Stimulated activated naive CD4-positive, alpha-beta T cell treated with Interleukin-2 at 50 U/mL for 16 hours (primary cell): ENCODE results near the gene ELAC1.
"Not testable (repeated sequence)": the region's sequence is repeated elsewhere in the genome, so short reads cannot be mapped to it uniquely, and the experiment has no call there.

Experiments used
- DNase-seq: peaks from one replicate; lab custom pipeline; 2025; lab: John Stamatoyannopoulos, UW

The ELAC1 gene

GRCh38 chr18:50973367-50974126 is 5.7 kb downstream of the ELAC1 start:
- no peak for DNase-seq

- no peak for DNase-seq
These were observed 9.4 kb downstream of the ELAC1 start for GRCh38 chr18:50977037-50977760.

- DNase-seq = no peak
These were observed 13.5 kb downstream of the ELAC1 start for GRCh38 chr18:50981381-50981780.

DNA sequence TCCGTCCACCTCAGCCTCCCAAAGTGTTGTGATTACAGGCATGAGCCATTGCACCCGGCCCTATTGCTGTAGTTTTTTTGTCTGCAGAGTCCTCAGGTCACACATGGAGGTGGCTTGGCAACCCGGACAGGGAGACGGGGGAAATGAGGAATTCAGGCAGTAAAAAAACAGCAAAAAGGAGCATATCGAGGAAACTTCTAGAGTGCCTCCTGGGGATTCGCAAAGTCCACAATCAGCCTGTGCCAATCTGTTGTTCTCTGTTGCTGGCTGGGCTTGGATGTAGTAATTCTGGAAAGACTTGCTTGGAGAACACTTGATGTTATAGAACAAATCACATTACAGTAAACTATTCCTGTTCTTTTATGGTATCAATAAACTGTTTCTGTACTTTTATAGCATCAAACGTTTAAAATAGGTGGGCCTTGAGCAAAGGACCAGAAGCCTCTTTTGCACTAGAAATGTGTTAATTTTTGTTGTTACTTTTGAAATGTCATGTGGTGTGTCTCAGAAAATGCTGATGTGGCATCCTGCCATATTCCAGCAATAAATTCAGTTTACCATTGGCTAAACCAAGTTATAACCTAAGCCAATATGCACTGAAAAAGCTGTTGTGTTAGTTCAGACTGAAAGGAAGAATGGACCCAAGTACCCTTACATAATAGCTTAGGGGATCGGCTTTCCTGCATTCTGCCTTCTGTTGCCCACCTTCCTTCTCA is 14.4 kb downstream of the ELAC1 start:
- no peak for DNase-seq

- no peak for DNase-seq
These were observed 15.0 kb downstream of the ELAC1 start for GRCh38 chr18:50982802-50983179.

GRCh38 chr18:50986360-50987087 is 18.7 kb downstream of the ELAC1 start:
- no peak for DNase-seq

DNA sequence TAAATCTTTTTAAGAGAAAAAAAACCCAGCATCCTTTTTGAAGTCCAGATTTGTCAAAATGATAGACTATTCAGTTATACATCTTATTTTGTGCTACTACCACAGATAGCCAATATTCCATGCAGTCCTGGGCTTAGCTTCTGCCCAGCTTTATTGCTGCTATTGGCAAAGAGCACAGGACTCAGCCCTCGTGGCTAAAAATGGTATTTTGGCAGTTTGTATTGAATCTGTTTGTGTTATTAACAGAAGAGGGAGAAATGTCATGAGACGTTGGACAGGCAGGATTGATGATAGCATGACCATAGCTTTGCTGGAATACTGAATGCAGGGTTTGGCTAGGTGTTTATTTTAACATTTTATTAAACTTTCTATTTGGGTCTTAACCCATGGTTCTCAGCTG is 19.4 kb downstream of the ELAC1 start:
- no peak for DNase-seq

DNA sequence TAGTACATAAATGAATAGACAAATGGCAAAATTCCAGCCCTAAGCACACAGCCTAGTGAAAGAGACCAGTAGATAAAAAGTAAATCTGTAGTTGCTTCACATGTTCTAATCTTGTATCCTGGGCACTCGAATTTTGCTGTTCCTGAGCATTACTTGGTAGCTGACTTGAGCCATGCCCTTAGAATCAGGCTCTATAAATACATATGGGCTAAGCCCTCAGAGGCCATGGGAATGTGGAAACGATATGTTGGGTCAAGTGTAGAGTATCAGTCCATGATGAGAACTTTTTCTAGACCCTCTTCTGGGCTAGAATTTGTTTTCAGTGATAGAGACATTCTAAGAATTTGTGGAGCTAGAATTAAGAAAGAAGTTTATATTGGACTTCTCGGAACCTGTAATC is 21.9 kb downstream of the ELAC1 start:
- no peak for DNase-seq

- no peak for DNase-seq
These were observed 24.5 kb downstream of the ELAC1 start for GRCh38 chr18:50992351-50992762.

- DNase-seq = no peak
These were observed 26.2 kb downstream of the ELAC1 start for GRCh38 chr18:50994031-50994430.

GRCh38 chr18:51003174-51003573 is 35.3 kb downstream of the ELAC1 start:
- DNase-seq = not testable (repeated sequence)

- DNase-seq = no peak
These were observed 38.4 kb downstream of the ELAC1 start for GRCh38 chr18:51006061-51006818.

DNA sequence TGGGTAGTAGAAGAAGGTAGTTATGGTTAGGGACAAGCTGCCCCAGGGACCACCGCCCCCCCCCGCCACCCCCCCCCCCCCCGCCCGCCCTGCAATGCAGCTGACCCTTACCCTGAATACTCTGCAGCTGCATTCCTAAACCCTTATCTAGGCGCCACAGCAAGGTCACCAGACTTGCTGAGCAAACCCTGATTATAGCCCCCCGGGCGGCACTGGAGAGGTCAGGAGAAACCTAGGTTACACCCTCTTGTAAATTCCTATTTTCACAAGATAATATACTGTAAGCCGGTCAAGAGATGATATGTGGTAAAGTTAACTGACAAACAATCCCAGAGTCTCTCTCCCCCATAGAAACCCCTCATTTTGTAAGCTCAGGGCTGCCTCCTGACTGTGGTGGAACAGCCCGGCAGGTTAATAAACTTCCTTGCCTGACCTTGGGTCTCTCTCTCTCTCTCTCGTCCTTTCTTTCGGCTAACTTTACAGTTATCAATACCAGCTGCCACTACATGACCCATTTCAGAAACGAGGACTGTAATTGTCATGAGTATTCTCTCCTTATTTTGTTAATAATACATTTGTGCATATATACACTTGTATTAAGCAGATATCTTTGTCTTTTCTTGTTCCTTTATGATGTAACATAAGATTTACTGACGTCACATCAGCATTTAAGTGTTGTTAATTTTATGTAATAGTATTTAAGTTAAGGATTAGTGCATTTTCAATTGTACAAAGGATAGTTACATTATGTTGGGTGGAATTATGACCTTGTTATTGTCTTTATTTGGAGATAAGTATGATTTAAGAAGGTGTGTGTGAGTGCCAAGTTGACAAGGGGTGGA is 39.3 kb downstream of the ELAC1 start:
- DNase-seq = no peak

DNA sequence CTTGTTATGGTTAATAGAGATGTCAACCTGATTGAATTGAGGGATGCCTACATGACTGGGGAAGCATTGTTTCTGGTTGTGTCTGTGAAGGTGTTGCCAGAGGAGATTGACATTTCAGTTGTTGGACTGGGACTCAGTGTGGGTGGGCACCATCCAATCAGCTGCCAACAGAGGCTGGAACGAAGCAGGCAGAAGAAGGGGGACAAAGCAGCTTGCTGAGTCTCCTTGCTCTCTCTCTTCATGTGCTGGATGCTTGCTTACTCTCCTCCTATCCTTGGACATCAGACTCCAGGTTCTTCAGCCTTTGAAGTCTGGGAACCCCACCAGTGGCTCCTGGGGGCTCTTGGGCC is 39.9 kb downstream of the ELAC1 start:
- DNase-seq = no peak

- DNase-seq = no peak
These were observed 41.2 kb downstream of the ELAC1 start for GRCh38 chr18:51009072-51009471.

DNA sequence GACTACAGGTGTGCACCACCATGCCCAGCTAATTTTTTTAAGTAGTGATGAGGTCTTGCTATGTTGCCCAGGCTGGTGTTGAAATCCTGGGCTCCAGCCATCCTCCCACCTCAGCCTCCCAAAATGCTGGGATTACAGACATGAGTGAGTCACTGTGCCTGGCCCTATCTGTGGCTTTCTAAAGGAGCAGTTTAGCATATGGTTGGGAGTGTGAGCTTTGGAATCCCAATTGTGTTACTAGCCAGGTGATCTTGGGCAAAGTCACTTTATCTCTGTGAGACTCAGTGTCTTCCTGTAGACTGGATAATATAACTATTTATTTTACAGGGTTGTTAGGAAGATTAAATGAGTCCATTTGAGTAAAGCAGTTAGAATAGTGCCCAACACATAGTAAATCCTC is 42.4 kb downstream of the ELAC1 start:
- DNase-seq = no peak

DNA sequence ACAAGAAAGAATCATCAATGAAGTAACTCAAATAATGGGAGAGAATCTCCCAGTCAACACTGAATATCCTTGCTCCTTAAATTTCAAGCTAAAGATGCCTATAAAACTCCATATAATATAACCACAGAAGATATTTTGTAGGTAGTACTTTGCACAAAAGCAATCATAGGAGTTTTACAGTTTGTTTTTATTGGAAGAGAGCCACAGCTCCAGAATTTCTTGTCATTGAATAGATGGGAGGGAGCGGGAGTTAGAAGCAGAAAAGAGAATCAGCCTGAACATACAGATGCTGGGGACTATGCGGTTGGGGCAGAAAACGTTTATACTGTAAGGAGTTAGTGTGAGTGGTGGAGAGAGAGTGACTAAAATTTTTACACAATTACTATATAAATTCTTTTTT is 43.9 kb downstream of the ELAC1 start:
- no peak for DNase-seq

- no peak for DNase-seq
These were observed 44.6 kb downstream of the ELAC1 start for GRCh38 chr18:51012441-51012840.

GRCh38 chr18:51013259-51013658 is 45.4 kb downstream of the ELAC1 start:
- no peak for DNase-seq

- no peak for DNase-seq
These were observed 49.5 kb downstream of the ELAC1 start for GRCh38 chr18:51017140-51017879.
